A673 (cell line): ENCODE measurements around the gene GLI2.

Experiments used
- EZH2 ChIP-seq: fragments of 200-600 bp; sonication (generic); IDR thresholded peaks from 2 replicates; pipeline ENCODE4 v1.6.1; 2017; ENCODE audit warnings: borderline replicate concordance, low read depth, mild to moderate bottlenecking, mixed read lengths, antibody characterized with exemption, low read length; ENCODE audit not compliant: poor library complexity, severe bottlenecking
- TF ChIP-seq, protein P1 (sequence below): fragments of 300-800, 200-600 bp; sonication (generic); conservative IDR thresholded peaks from 2 replicates; pipeline ENCODE4 v1.5.1; 2017; ENCODE audit warnings: low read depth, mild to moderate bottlenecking, antibody characterized with exemption, low read length, moderate library complexity, mixed read lengths

DNA sequence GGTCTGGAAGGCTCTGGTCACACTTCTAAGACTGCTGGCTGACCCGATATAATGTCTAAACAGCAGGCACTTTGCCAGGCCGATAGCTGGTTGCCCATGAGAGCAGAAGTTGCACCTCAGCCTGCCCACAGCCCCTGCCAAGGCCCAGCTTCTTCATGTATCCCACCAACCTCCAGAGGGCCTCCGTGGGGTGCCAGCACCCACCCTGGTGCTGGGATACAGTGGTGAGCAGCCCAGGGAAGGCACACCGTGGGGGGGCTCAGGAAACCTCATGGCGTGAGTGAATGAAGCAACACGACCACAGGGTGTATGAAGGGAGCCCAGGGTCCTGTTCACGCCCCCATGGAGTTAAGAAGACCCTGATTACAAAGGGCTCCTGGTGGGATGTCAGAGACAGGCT is 16.2 kb upstream of the GLI2 start:
- TF ChIP-seq, protein P1, sequence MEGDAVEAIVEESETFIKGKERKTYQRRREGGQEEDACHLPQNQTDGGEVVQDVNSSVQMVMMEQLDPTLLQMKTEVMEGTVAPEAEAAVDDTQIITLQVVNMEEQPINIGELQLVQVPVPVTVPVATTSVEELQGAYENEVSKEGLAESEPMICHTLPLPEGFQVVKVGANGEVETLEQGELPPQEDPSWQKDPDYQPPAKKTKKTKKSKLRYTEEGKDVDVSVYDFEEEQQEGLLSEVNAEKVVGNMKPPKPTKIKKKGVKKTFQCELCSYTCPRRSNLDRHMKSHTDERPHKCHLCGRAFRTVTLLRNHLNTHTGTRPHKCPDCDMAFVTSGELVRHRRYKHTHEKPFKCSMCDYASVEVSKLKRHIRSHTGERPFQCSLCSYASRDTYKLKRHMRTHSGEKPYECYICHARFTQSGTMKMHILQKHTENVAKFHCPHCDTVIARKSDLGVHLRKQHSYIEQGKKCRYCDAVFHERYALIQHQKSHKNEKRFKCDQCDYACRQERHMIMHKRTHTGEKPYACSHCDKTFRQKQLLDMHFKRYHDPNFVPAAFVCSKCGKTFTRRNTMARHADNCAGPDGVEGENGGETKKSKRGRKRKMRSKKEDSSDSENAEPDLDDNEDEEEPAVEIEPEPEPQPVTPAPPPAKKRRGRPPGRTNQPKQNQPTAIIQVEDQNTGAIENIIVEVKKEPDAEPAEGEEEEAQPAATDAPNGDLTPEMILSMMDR: no peak
- no peak for TF ChIP-seq EZH2
